ENCODE results near the gene NGFR. TPM values are rescaled to one million over a fixed set of nuclear protein-coding genes. Genes with fewer than 3 reads are reported as not detected.

Gene NGFR
- total RNA-seq, 1 donor from 2014 or later = 131 TPM

- H3K27ac Mint-ChIP-seq (ENCODE audit: unreplicated experiment) = peak overlapping the region; percentile 28
- TF ChIP-seq CTCF (IDR thresholded peaks at IDR 0.05; ENCODE audit: partially characterized antibody, unreplicated experiment) = no peak
- H3K4me3 Mint-ChIP-seq (ENCODE audit: unreplicated experiment) = peak overlapping the region; percentile 65
- H3K9me3 Mint-ChIP-seq (ENCODE audit: unreplicated experiment) = peaks cover 14% of the 10 kb centered on the region
- no peaks in the 10 kb centered on the region for H3K36me3 Mint-ChIP-seq (ENCODE audit: unreplicated experiment)
- DNase-seq = no peak
- H3K4me1 Mint-ChIP-seq (ENCODE audit: low read depth, unreplicated experiment) = peaks cover 13% of the 10 kb centered on the region
- peaks cover 23% of the 10 kb centered on the region for H3K27me3 Mint-ChIP-seq (ENCODE audit: unreplicated experiment)
These were observed 601 bp upstream of the NGFR start for GRCh38 chr17:49494399-49494985.

GRCh38 chr17:49495842-49496182 is 719 bp downstream of the NGFR start:
- Mint-ChIP-seq H3K27me3 (ENCODE audit: unreplicated experiment) (peaks cover 23% of the 10 kb centered on the region), H3K4me3 (ENCODE audit: unreplicated experiment) (peak overlapping the region; percentile 90), H3K36me3 (ENCODE audit: unreplicated experiment) (no peaks in the 10 kb centered on the region), H3K9me3 (ENCODE audit: unreplicated experiment) (peaks cover 16% of the 10 kb centered on the region), H3K27ac (ENCODE audit: unreplicated experiment) (peak overlapping the region; percentile 91), H3K4me1 (ENCODE audit: low read depth, unreplicated experiment) (peaks cover 23% of the 10 kb centered on the region)
- DNase-seq = peak; percentile 54
- no peak for TF ChIP-seq CTCF (IDR thresholded peaks at IDR 0.05; ENCODE audit: partially characterized antibody, unreplicated experiment)

- peak overlapping the region; percentile 90 for H3K4me3 Mint-ChIP-seq (ENCODE audit: unreplicated experiment)
- H3K36me3 Mint-ChIP-seq (ENCODE audit: unreplicated experiment) = no peaks in the 10 kb centered on the region
- peak overlapping the region; percentile 91 for H3K27ac Mint-ChIP-seq (ENCODE audit: unreplicated experiment)
- peak; percentile 93 for TF ChIP-seq CTCF (IDR thresholded peaks at IDR 0.05; ENCODE audit: partially characterized antibody, unreplicated experiment)
- H3K27me3 Mint-ChIP-seq (ENCODE audit: unreplicated experiment) = peaks cover 20% of the 10 kb centered on the region
- peaks cover 16% of the 10 kb centered on the region for H3K9me3 Mint-ChIP-seq (ENCODE audit: unreplicated experiment)
- DNase-seq = peak; percentile 96
- peaks cover 27% of the 10 kb centered on the region for H3K4me1 Mint-ChIP-seq (ENCODE audit: low read depth, unreplicated experiment)
These were observed 1.2 kb downstream of the NGFR start for GRCh38 chr17:49496183-49496866.

GRCh38 chr17:49496867-49497147 is 1.7 kb downstream of the NGFR start:
- peaks cover 18% of the 10 kb centered on the region for H3K27me3 Mint-ChIP-seq (ENCODE audit: unreplicated experiment)
- DNase-seq = no peak

More at GRCh38 chr17:49496867-49497147, 1.7 kb downstream of the NGFR start:
- no peak for TF ChIP-seq CTCF (IDR thresholded peaks at IDR 0.05; ENCODE audit: partially characterized antibody, unreplicated experiment)
- H3K4me1 Mint-ChIP-seq (ENCODE audit: low read depth, unreplicated experiment) = peaks cover 27% of the 10 kb centered on the region
- peaks cover 16% of the 10 kb centered on the region for H3K9me3 Mint-ChIP-seq (ENCODE audit: unreplicated experiment)
- no peaks in the 10 kb centered on the region for H3K36me3 Mint-ChIP-seq (ENCODE audit: unreplicated experiment)
- peak overlapping the region; percentile 83 for H3K4me3 Mint-ChIP-seq (ENCODE audit: unreplicated experiment)
- H3K27ac Mint-ChIP-seq (ENCODE audit: unreplicated experiment) = no peak overlapping the region
